ENCODE data around the gene GALNS. TPM values are rescaled to one million over a fixed set of nuclear protein-coding genes. Genes with fewer than 3 reads are reported as not detected.
"Not testable (repeated sequence)": the region's sequence is repeated elsewhere in the genome, so short reads cannot be mapped to it uniquely, and the experiment has no call there.

GALNS gene
- total RNA-seq, 1 experiment from 2014 or later, result 7.4 TPM

- no peak for DNase-seq (ENCODE audit: low read depth)
Observed at GRCh38 chr16:88839745-88840599, 16.8 kb downstream of the GALNS start.

GRCh38 chr16:88839026-88839529, 17.7 kb downstream of the GALNS start:
- no peak for DNase-seq (ENCODE audit: low read depth)

GRCh38 chr16:88838566-88838965, 18.2 kb downstream of the GALNS start:
- no peak for DNase-seq (ENCODE audit: low read depth)

GRCh38 chr16:88837806-88838205, 18.9 kb downstream of the GALNS start:
- no peak for DNase-seq (ENCODE audit: low read depth)

GRCh38 chr16:88836791-88837190, 20.0 kb downstream of the GALNS start:
- no peak for DNase-seq (ENCODE audit: low read depth)

- DNase-seq (ENCODE audit: low read depth), result no peak
Observed at GRCh38 chr16:88835818-88836217, 20.9 kb downstream of the GALNS start.

GRCh38 chr16:88835383-88835782, 21.4 kb downstream of the GALNS start:
- no peak for DNase-seq (ENCODE audit: low read depth)

- no peak for DNase-seq (ENCODE audit: low read depth)
Observed at GRCh38 chr16:88834670-88835069, 22.1 kb downstream of the GALNS start.

GRCh38 chr16:88833086-88833485, 23.7 kb downstream of the GALNS start:
- no peak for DNase-seq (ENCODE audit: low read depth)

GRCh38 chr16:88831838-88832237, 24.9 kb downstream of the GALNS start:
- DNase-seq (ENCODE audit: low read depth), result no peak

- no peak for DNase-seq (ENCODE audit: low read depth)
Observed at GRCh38 chr16:88830783-88831182, 26.0 kb downstream of the GALNS start.

- DNase-seq (ENCODE audit: low read depth), result no peak
Observed at GRCh38 chr16:88830258-88830657, 26.5 kb downstream of the GALNS start.

GRCh38 chr16:88828711-88829110, 28.0 kb downstream of the GALNS start:
- DNase-seq (ENCODE audit: low read depth), result no peak

- DNase-seq (ENCODE audit: low read depth), result no peak
Observed at GRCh38 chr16:88827727-88828126, 29.0 kb downstream of the GALNS start.

GRCh38 chr16:88826070-88826840, 30.5 kb downstream of the GALNS start:
- DNase-seq (ENCODE audit: low read depth), result no peak

- DNase-seq (ENCODE audit: low read depth), result no peak
Observed at GRCh38 chr16:88825146-88825545, 31.6 kb downstream of the GALNS start.

- DNase-seq (ENCODE audit: low read depth), result no peak
Observed at GRCh38 chr16:88824256-88825077, 32.3 kb downstream of the GALNS start.

GRCh38 chr16:88823646-88824045, 33.1 kb downstream of the GALNS start:
- not testable (repeated sequence) for DNase-seq (ENCODE audit: low read depth)

GRCh38 chr16:88822281-88823040, 34.3 kb downstream of the GALNS start:
- no peak for DNase-seq (ENCODE audit: low read depth)

- no peak for DNase-seq (ENCODE audit: low read depth)
Observed at GRCh38 chr16:88821168-88821850, 35.4 kb downstream of the GALNS start.
